ENCODE measurements around the gene PDK2.

PDK2 gene

GRCh38 chr17:50151041-50151936 is 56.1 kb downstream of the PDK2 start:
- DNase-seq (ENCODE audit: low read depth): peak; percentile 87

GRCh38 chr17:50151937-50152547 is 56.9 kb downstream of the PDK2 start:
- no peak for DNase-seq (ENCODE audit: low read depth)

- DNase-seq (ENCODE audit: low read depth): no peak
Measured at GRCh38 chr17:50152736-50153135, 57.6 kb downstream of the PDK2 start.

GRCh38 chr17:50153650-50154575 is 58.8 kb downstream of the PDK2 start:
- DNase-seq (ENCODE audit: low read depth): no peak

- DNase-seq (ENCODE audit: low read depth): no peak
Measured at GRCh38 chr17:50154604-50155003, 59.5 kb downstream of the PDK2 start.

- no peak for DNase-seq (ENCODE audit: low read depth)
Measured at GRCh38 chr17:50155115-50155819, 60.1 kb downstream of the PDK2 start.

GRCh38 chr17:50157891-50158290 is 62.7 kb downstream of the PDK2 start:
- DNase-seq (ENCODE audit: low read depth): no peak

- peak; percentile 98 for DNase-seq (ENCODE audit: low read depth)
Measured at GRCh38 chr17:50161023-50161910, 66.1 kb downstream of the PDK2 start.
